Measurements from ENCODE around the gene LY6G5B. TPM values are rescaled to one million over a fixed set of nuclear protein-coding genes. Genes with fewer than 3 reads are reported as not detected.

The LY6G5B gene
- total RNA-seq, 1 donor from 2014 or later, result 2.8 TPM

- no peak overlapping the region for H3K27ac ChIP-seq
- H3K27me3 ChIP-seq, result no peaks in the 10 kb centered on the region
- peaks cover 58% of the 10 kb centered on the region for H3F3A ChIP-seq (ENCODE audit: low read depth)
- H3K4me3 Mint-ChIP-seq, result no peak overlapping the region
- H4K20me1 ChIP-seq (ENCODE audit: low read depth), result peaks cover 40% of the 10 kb centered on the region
- DNase-seq (ENCODE audit: low spot score), result no peak
- TF ChIP-seq CTCF (IDR thresholded peaks at IDR 0.05), result no peak
- no peak for TF ChIP-seq EZH2 (IDR thresholded peaks at IDR 0.05)
- TF ChIP-seq EZH2phosphoT487 (IDR thresholded peaks at IDR 0.05), result no peak
- H3K9me3 Mint-ChIP-seq, result no peaks in the 10 kb centered on the region
- no peak overlapping the region for H3K4me2 ChIP-seq
- H3K4me1 ChIP-seq, result no peaks in the 10 kb centered on the region
- H3K9ac ChIP-seq, result no peak overlapping the region
- H3K27me3 Mint-ChIP-seq (ENCODE audit: insufficient read depth, low read depth), result peaks cover 2% of the 10 kb centered on the region
- no peaks in the 10 kb centered on the region for H3K36me3 ChIP-seq
- no peaks in the 10 kb centered on the region for H3K9me3 ChIP-seq (ENCODE audit: low read depth)
- no peak overlapping the region for H2AFZ ChIP-seq (replicated peaks)
- H3K79me2 ChIP-seq (ENCODE audit: low read depth), result no peaks in the 10 kb centered on the region
- no peak overlapping the region for H3K4me3 ChIP-seq
- H3K36me3 Mint-ChIP-seq, result peaks cover 43% of the 10 kb centered on the region
- H3K4me1 Mint-ChIP-seq, result no peaks in the 10 kb centered on the region
- no peak overlapping the region for H3K27ac Mint-ChIP-seq
Observed at GRCh38 chr6:31639449-31639861, 30.3 kb upstream of the LY6G5B start.

- no peak for TF ChIP-seq EZH2phosphoT487 (IDR thresholded peaks at IDR 0.05)
- no peak for TF ChIP-seq EZH2 (IDR thresholded peaks at IDR 0.05)
- no peak for TF ChIP-seq CTCF (IDR thresholded peaks at IDR 0.05)
- no peaks in the 10 kb centered on the region for H3K79me2 ChIP-seq (ENCODE audit: low read depth)
- peaks cover 29% of the 10 kb centered on the region for H4K20me1 ChIP-seq (ENCODE audit: low read depth)
- no peaks in the 10 kb centered on the region for H3K36me3 ChIP-seq
- H3F3A ChIP-seq (ENCODE audit: low read depth), result peaks cover 47% of the 10 kb centered on the region
- no peak overlapping the region for H3K9ac ChIP-seq
- no peak overlapping the region for H3K4me3 ChIP-seq
- no peaks in the 10 kb centered on the region for H3K4me1 Mint-ChIP-seq
- DNase-seq (ENCODE audit: low spot score), result no peak
- no peak overlapping the region for H3K4me2 ChIP-seq
- H3K27me3 ChIP-seq, result no peaks in the 10 kb centered on the region
- no peak overlapping the region for H3K4me3 Mint-ChIP-seq
- H2AFZ ChIP-seq (replicated peaks), result no peak overlapping the region
- H3K27ac Mint-ChIP-seq, result no peak overlapping the region
- H3K4me1 ChIP-seq, result no peaks in the 10 kb centered on the region
- H3K9me3 ChIP-seq (ENCODE audit: low read depth), result no peaks in the 10 kb centered on the region
- peaks cover 45% of the 10 kb centered on the region for H3K36me3 Mint-ChIP-seq
- no peak overlapping the region for H3K27ac ChIP-seq
- H3K27me3 Mint-ChIP-seq (ENCODE audit: insufficient read depth, low read depth), result peaks cover 2% of the 10 kb centered on the region
- H3K9me3 Mint-ChIP-seq, result no peaks in the 10 kb centered on the region
Observed at GRCh38 chr6:31640612-31641011, 29.2 kb upstream of the LY6G5B start.

- Histone ChIP-seq H2AFZ (replicated peaks) (no peak overlapping the region), H3K9me3 (ENCODE audit: low read depth) (no peaks in the 10 kb centered on the region), H3F3A (ENCODE audit: low read depth) (peaks cover 41% of the 10 kb centered on the region), H3K27ac (no peak overlapping the region), H3K27me3 (no peaks in the 10 kb centered on the region), H3K36me3 (no peaks in the 10 kb centered on the region), H3K79me2 (ENCODE audit: low read depth) (no peaks in the 10 kb centered on the region), H3K4me2 (no peak overlapping the region), H3K9ac (no peak overlapping the region), H3K4me1 (no peaks in the 10 kb centered on the region), H3K4me3 (no peak overlapping the region), H4K20me1 (ENCODE audit: low read depth) (peaks cover 23% of the 10 kb centered on the region)
- Mint-ChIP-seq H3K36me3 (peaks cover 43% of the 10 kb centered on the region), H3K4me3 (no peak overlapping the region), H3K27ac (no peak overlapping the region), H3K4me1 (no peaks in the 10 kb centered on the region), H3K9me3 (no peaks in the 10 kb centered on the region), H3K27me3 (ENCODE audit: insufficient read depth, low read depth) (peaks cover 2% of the 10 kb centered on the region)
- DNase-seq (ENCODE audit: low spot score), result no peak
- TF ChIP-seq EZH2phosphoT487 (IDR thresholded peaks at IDR 0.05) (no peak), CTCF (IDR thresholded peaks at IDR 0.05) (no peak), EZH2 (IDR thresholded peaks at IDR 0.05) (no peak)
Observed at GRCh38 chr6:31641370-31641769, 28.4 kb upstream of the LY6G5B start.

All from neural progenitor cell (in vitro differentiated cells).